CD4-positive, CD25-positive, alpha-beta regulatory T cell (primary cell): ENCODE measurements around the gene GATA6. TPM values are rescaled to one million over a fixed set of nuclear protein-coding genes. Genes with fewer than 3 reads are reported as not detected.

Experiments
- ATAC-seq, 2 donors: fragments of 150-1000 bp; cut with Tn5 transposase; one replicate each; pipeline ENCODE4 v1.10.0; 2021; ENCODE audit warnings: low read depth in 2 of 2, moderate number of reproducible peaks in 2 of 2, moderate library complexity in 1 of 2
- DNase-seq, 3 donors: peaks; one replicate each; pipeline versions ENCODE4 v3.0.0 to v3.0.0-alpha.2; 2012 to 2022; ENCODE audit warnings: mixed read lengths in 1 of 3
- H3K27ac ChIP-seq: one replicate; pipeline ENCODE4 v1.7.0; 2013; ENCODE audit warnings: mild to moderate bottlenecking, low read length; ENCODE audit not compliant: insufficient read depth, poor library complexity, severe bottlenecking
- H3K27me3 ChIP-seq: one replicate; pipeline ENCODE4 v1.7.0; 2013; ENCODE audit warnings: low read length; ENCODE audit not compliant: control insufficient read depth, insufficient read depth
- H3K36me3 ChIP-seq: one replicate; pipeline ENCODE4 v1.7.0; 2013; ENCODE audit warnings: mild to moderate bottlenecking, low read length, moderate library complexity; ENCODE audit not compliant: control insufficient read depth, insufficient read depth
- H3K4me1 ChIP-seq: 2 replicates; pipeline ENCODE4 v1.7.0; 2013; ENCODE audit warnings: mild to moderate bottlenecking, low read length; ENCODE audit not compliant: insufficient read depth, control insufficient read depth, poor library complexity, severe bottlenecking
- H3K4me3 ChIP-seq: one replicate; pipeline ENCODE4 v1.7.0; 2013; ENCODE audit warnings: low read depth, mild to moderate bottlenecking, low read length, moderate library complexity
- H3K9me3 ChIP-seq, 2 experiments: 1 replicate in 1 of 2; 2 replicates in 1 of 2; pipeline ENCODE4 v1.7.0; 2013; ENCODE audit warnings: low read length in 2 of 2, mild to moderate bottlenecking in 1 of 2, moderate library complexity in 1 of 2; ENCODE audit not compliant: control insufficient read depth in 2 of 2
- H3K27ac Mint-ChIP-seq, 3 donors: one replicate each; pipeline ENCODE4 v1.8.0; 2020 to 2022; ENCODE audit warnings: mild to moderate bottlenecking in 3 of 3, mixed read lengths in 3 of 3, moderate library complexity in 2 of 3
- H3K27me3 Mint-ChIP-seq: one replicate; pipeline ENCODE4 v1.8.0; 2022; ENCODE audit warnings: mild to moderate bottlenecking, mixed read lengths
- H3K36me3 Mint-ChIP-seq: one replicate; pipeline ENCODE4 v1.8.0; 2020; ENCODE audit warnings: mixed read lengths
- H3K4me1 Mint-ChIP-seq, 4 donors: one replicate each; pipeline ENCODE4 v1.8.0; 2020 to 2022; ENCODE audit warnings: mixed read lengths in 4 of 4, mild to moderate bottlenecking in 1 of 4
- H3K4me3 Mint-ChIP-seq, 4 donors: one replicate each; pipeline ENCODE4 v1.8.0; 2020 to 2022; ENCODE audit warnings: mild to moderate bottlenecking in 4 of 4, mixed read lengths in 4 of 4, moderate library complexity in 3 of 4
- H3K9me3 Mint-ChIP-seq, 7 donors: one replicate each; pipeline ENCODE4 v1.8.0; 2020 to 2022; ENCODE audit warnings: mixed read lengths in 7 of 7, mild to moderate bottlenecking in 3 of 7, moderate library complexity in 2 of 7
- polyA plus RNA-seq, 4 donors: library from polyadenylated mRNA; unstranded; fragments of 300-500 nt; fragmentation: Illumina TruSeq; gene quantifications; one replicate each; pipeline ENCODE4 v1.2.3, GENCODE V29; 2021
- total RNA-seq: library from RNA; stranded (reverse); gene quantifications from one replicate; pipeline ENCODE4 v1.2.3, GENCODE V29; 2022

GATA6 gene
- total and polyA plus RNA-seq, 5 donors from 2014 or later = 0.10 TPM; not detected in 4

DNA sequence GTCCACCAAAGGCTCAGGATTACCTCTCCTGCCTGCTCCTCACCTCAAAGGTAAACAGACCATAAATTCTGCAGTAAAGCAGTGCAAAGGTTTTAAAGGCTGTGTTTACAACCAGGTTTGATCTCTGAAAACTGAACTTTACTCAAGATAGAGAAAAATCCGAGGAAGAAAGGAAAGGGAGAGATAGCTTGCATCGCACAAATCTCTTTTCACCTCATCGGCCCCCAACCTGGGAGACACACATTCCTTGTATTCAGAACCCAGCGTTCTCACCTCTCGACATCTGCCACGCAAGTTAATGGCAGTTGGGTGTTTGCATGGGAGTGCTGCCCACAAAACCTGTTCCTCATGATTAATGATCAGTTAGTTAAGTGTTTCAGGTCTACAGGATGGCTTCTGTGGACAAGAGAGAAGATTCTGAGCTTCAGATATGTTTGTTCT is 72.6 kb downstream of the GATA6 start:
- H3K4me3 ChIP-seq = no peak overlapping the region
- H3K9me3 ChIP-seq = no peaks in the 10 kb centered on the region
- DNase-seq = no peak
- ATAC-seq = no peak
- no peaks in the 10 kb centered on the region for H3K36me3 ChIP-seq
- H3K27ac ChIP-seq = no peak overlapping the region
- Mint-ChIP-seq H3K4me3 (no peak overlapping the region), H3K9me3 (peaks cover 0 to 4% (median 2%) of the 10 kb centered on the region in 7 donors), H3K36me3 (no peaks in the 10 kb centered on the region), H3K4me1 (no peaks in the 10 kb centered on the region), H3K27ac (no peak overlapping the region), H3K27me3 (no peaks in the 10 kb centered on the region)
- H3K27me3 ChIP-seq = no peaks in the 10 kb centered on the region
- H3K4me1 ChIP-seq = no peaks in the 10 kb centered on the region

DNA sequence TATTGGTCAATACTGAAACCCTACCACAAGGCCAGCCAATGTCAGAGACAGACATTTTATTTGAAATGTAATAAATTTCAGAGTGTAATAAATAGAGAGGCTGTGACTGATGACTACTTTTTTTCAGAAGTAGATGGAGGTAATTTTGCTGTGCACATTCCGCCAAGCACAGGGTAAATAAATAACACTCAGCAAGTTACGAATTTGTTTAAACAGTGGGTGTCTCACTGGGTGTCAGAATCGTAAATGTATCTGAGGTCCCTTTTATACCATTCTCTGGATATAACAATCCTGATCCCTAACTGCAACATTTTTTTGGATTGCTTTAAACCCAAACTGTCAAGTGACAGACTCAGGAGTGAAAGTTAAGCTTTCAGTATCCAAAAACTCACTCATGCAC is 74.1 kb downstream of the GATA6 start:
- H3K4me1 Mint-ChIP-seq = no peaks in the 10 kb centered on the region
- ATAC-seq = no peak

DNA sequence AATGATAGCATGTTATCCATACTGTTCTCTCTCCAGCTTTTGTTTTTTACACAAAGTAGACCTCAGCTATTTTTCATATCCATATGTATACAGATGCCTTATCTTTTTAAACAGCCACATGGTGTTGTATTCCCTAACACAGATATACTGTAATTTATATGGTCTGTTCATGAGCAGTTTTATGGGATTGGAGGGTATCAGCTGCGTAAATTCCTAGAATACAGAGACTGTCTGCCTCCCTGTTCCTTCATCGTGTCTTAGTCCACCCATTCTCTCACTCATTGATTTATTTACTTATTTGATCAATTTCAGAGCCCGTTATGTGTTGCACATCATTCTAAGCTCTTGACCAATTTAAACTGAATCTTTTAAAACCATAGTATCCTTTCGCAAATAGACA is 80.6 kb downstream of the GATA6 start:
- Mint-ChIP-seq H3K4me1 (no peaks in the 10 kb centered on the region), H3K27ac (no peak overlapping the region), H3K36me3 (no peaks in the 10 kb centered on the region), H3K4me3 (no peak overlapping the region), H3K9me3 (peaks cover 0 to 7% (median 0%) of the 10 kb centered on the region in 7 donors), H3K27me3 (peaks cover 11% of the 10 kb centered on the region)
- H3K4me1 ChIP-seq = no peaks in the 10 kb centered on the region
- H3K27ac ChIP-seq = no peak overlapping the region
- ATAC-seq (no peak), DNase-seq (no peak)
- no peaks in the 10 kb centered on the region for H3K27me3 ChIP-seq
- no peaks in the 10 kb centered on the region for H3K9me3 ChIP-seq
- no peaks in the 10 kb centered on the region for H3K36me3 ChIP-seq
- no peak overlapping the region for H3K4me3 ChIP-seq

More for the DNA sequence above, 74.1 kb downstream of the GATA6 start:
- Mint-ChIP-seq H3K27me3 (peaks cover 5% of the 10 kb centered on the region), H3K9me3 (peaks cover 0 to 5% (median 0%) of the 10 kb centered on the region in 7 donors), H3K4me3 (no peak overlapping the region), H3K36me3 (no peaks in the 10 kb centered on the region), H3K27ac (no peak overlapping the region)
- H3K27me3 ChIP-seq = no peaks in the 10 kb centered on the region
- H3K9me3 ChIP-seq = no peaks in the 10 kb centered on the region
- no peak for DNase-seq
- H3K27ac ChIP-seq = no peak overlapping the region
- H3K4me3 ChIP-seq = no peak overlapping the region
- no peaks in the 10 kb centered on the region for H3K36me3 ChIP-seq
- no peaks in the 10 kb centered on the region for H3K4me1 ChIP-seq

DNA sequence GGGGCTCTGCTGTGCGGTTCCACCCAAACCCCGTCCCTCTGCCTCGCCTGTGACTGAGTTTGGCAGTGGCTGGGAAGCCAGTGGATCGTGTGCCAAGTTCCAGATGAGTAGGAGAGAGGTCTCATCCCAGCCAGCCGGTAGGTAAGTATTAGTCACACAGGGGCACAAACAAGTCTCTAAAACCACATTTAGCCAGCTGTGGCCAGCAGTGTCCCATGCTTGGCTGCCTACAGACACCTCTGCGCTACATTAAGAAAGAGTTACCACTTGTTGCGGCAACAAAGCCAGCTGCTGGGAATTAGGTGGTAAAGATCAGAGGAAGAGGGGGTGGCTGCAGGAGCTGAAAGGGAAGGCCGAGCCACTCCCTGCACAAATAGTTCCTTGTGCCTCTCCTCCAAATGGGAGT is 81.2 kb downstream of the GATA6 start:
- H3K4me1 Mint-ChIP-seq = no peaks in the 10 kb centered on the region
- H3K27me3 Mint-ChIP-seq = peaks cover 11% of the 10 kb centered on the region
- Histone ChIP-seq H3K4me3 (no peak overlapping the region), H3K36me3 (no peaks in the 10 kb centered on the region), H3K9me3 (no peaks in the 10 kb centered on the region), H3K27ac (no peak overlapping the region), H3K4me1 (no peaks in the 10 kb centered on the region), H3K27me3 (no peaks in the 10 kb centered on the region)
- H3K9me3 Mint-ChIP-seq = peaks cover 0 to 6% (median 0%) of the 10 kb centered on the region in 7 donors
- ATAC-seq (no peak), DNase-seq (no peak)
- H3K36me3 Mint-ChIP-seq = no peaks in the 10 kb centered on the region
- no peak overlapping the region for H3K27ac Mint-ChIP-seq
- H3K4me3 Mint-ChIP-seq = no peak overlapping the region

Other genes starting within 250 kb of the GATA6 start
- gene CTAGE1, start 248.3 kb downstream of the GATA6 start, total RNA-seq = not detected
- not detected for gene CTAGE1, start 248.3 kb downstream of the GATA6 start, polyA plus RNA-seq